ENCODE results near the gene DCLK1.

DNA sequence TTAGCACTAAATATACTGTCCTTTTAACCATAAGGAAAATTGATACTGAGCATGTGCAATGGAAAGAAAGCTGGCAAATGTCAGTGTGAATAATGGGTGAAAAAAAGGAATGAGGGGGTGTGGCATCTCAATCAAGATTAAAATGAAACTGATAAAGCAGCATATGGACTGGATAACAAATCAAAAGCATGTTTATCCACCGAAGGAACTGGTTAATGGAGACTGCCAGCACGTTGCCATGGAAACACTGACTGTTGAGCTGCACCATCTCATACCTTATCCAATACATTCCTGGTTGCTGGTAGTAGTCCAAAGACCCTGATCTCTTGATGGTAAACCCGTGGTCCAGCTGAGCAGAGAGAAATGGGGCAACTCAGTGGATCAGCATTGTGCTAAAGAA, 343.2 kb downstream of the DCLK1 start:
- TF ChIP-seq ELF4 (IDR thresholded peaks at IDR 0.05) (no peak), PKNOX1 (IDR thresholded peaks at IDR 0.05) (no peak), SUZ12 (IDR thresholded peaks at IDR 0.05) (no peak), SP1 (IDR thresholded peaks at IDR 0.05) (no peak), TARDBP (IDR thresholded peaks at IDR 0.05) (no peak), CTBP1 (IDR thresholded peaks at IDR 0.05; ENCODE audit: borderline replicate concordance) (no peak), FOXM1 (IDR thresholded peaks at IDR 0.05; ENCODE audit: borderline replicate concordance) (no peak), FOXK2 (IDR thresholded peaks at IDR 0.05) (no peak), L3MBTL2 (conservative IDR thresholded peaks at IDR 0.05) (no peak), FOXA1 (IDR thresholded peaks at IDR 0.05) (no peak), ZNF384 (IDR thresholded peaks at IDR 0.05) (no peak), NFRKB (IDR thresholded peaks at IDR 0.05) (no peak)

Measured in HEK293T (cell line).